ENCODE data around the gene ASXL2. TPM values are rescaled to one million over a fixed set of nuclear protein-coding genes. Genes with fewer than 3 reads are reported as not detected.

Gene ASXL2
- polyA plus RNA-seq, 3 donors: 3.6 to 13.4 (median 7.1) TPM

GRCh38 chr2:25825238-25825637, 53.0 kb downstream of the ASXL2 start:
- no peaks in the 10 kb centered on the region for H3K27me3 Mint-ChIP-seq (ENCODE audit: low read depth in 3 of 3)
- Histone ChIP-seq H3K27me3 (ENCODE audit: control insufficient read depth in 2 of 2, insufficient read depth in 2 of 2, low read length in 2 of 2) (no peaks in the 10 kb centered on the region), H2AFZ (ENCODE audit: insufficient read depth, low read depth, low read length, poor library complexity, severe bottlenecking) (no peak overlapping the region), H4K20me1 (ENCODE audit: insufficient read depth, low read length) (peaks cover 92% of the 10 kb centered on the region), H3K79me2 (ENCODE audit: insufficient read depth, low read length) (peaks cover 25% of the 10 kb centered on the region), H3K9me3 (replicated peaks in 1 of 2; ENCODE audit: control insufficient read depth in 1 of 2, insufficient read depth in 1 of 2, low read length in 2 of 2) (no peaks in the 10 kb centered on the region), H3K36me3 (replicated peaks in 1 of 2; ENCODE audit: control insufficient read depth in 1 of 2, insufficient read depth in 2 of 2, low read length in 2 of 2) (no peaks in the 10 kb centered on the region), H3K4me1 (ENCODE audit: control insufficient read depth in 1 of 2, insufficient read depth in 2 of 2, low read length in 2 of 2) (peaks cover 6 to 11% of the 10 kb centered on the region in 2 donors), H3K4me3 (replicated peaks in 1 of 3; ENCODE audit: low read depth in 2 of 3, low read length in 3 of 3) (no peak overlapping the region), H3K9ac (ENCODE audit: insufficient read depth, low read length, poor library complexity, severe bottlenecking) (no peak overlapping the region), H3K27ac (ENCODE audit: low read depth in 1 of 2, low read length in 2 of 2) (no peak overlapping the region), H3K4me2 (replicated peaks; ENCODE audit: extremely low read depth, low read length, poor library complexity, severe bottlenecking) (no peak overlapping the region)
- peaks cover 28% of the 10 kb centered on the region for H3K4me1 Mint-ChIP-seq
- no peak for TF ChIP-seq CTCF (IDR thresholded peaks at IDR 0.05)
- 67% methylated on average over 1 of the region's 2 CpGs for WGBS (ENCODE audit: insufficient coverage)
- peaks cover 12 to 36% of the 10 kb centered on the region in 2 donors for H3K36me3 Mint-ChIP-seq
- intact Hi-C loops (cut with micrococcal nuclease): no loop called here
- no peak for DNase-seq
- H3K27ac Mint-ChIP-seq: no peak overlapping the region
- no peaks in the 10 kb centered on the region for H3K9me3 Mint-ChIP-seq
- no peak overlapping the region for H3K4me3 Mint-ChIP-seq

GRCh38 chr2:25824718-25825117, 53.6 kb downstream of the ASXL2 start:
- Mint-ChIP-seq H3K4me3 (no peak overlapping the region), H3K9me3 (no peaks in the 10 kb centered on the region), H3K36me3 (peaks cover 11 to 32% of the 10 kb centered on the region in 2 donors), H3K4me1 (peaks cover 28% of the 10 kb centered on the region), H3K27ac (no peak overlapping the region), H3K27me3 (ENCODE audit: low read depth in 3 of 3) (no peaks in the 10 kb centered on the region)
- Histone ChIP-seq H4K20me1 (ENCODE audit: insufficient read depth, low read length) (peaks cover 92% of the 10 kb centered on the region), H3K9me3 (replicated peaks in 1 of 2; ENCODE audit: control insufficient read depth in 1 of 2, insufficient read depth in 1 of 2, low read length in 2 of 2) (no peaks in the 10 kb centered on the region), H3K9ac (ENCODE audit: insufficient read depth, low read length, poor library complexity, severe bottlenecking) (no peak overlapping the region), H3K27ac (ENCODE audit: low read depth in 1 of 2, low read length in 2 of 2) (no peak overlapping the region), H3K27me3 (ENCODE audit: control insufficient read depth in 2 of 2, insufficient read depth in 2 of 2, low read length in 2 of 2) (no peaks in the 10 kb centered on the region), H3K36me3 (replicated peaks in 1 of 2; ENCODE audit: control insufficient read depth in 1 of 2, insufficient read depth in 2 of 2, low read length in 2 of 2) (no peaks in the 10 kb centered on the region), H3K4me1 (ENCODE audit: control insufficient read depth in 1 of 2, insufficient read depth in 2 of 2, low read length in 2 of 2) (peaks cover 6 to 11% of the 10 kb centered on the region in 2 donors), H3K4me3 (replicated peaks in 1 of 3; ENCODE audit: low read depth in 2 of 3, low read length in 3 of 3) (no peak overlapping the region), H2AFZ (ENCODE audit: insufficient read depth, low read depth, low read length, poor library complexity, severe bottlenecking) (no peak overlapping the region), H3K79me2 (ENCODE audit: insufficient read depth, low read length) (peaks cover 24% of the 10 kb centered on the region), H3K4me2 (replicated peaks; ENCODE audit: extremely low read depth, low read length, poor library complexity, severe bottlenecking) (no peak overlapping the region)
- no peak for DNase-seq
- TF ChIP-seq CTCF (IDR thresholded peaks at IDR 0.05): no peak
- no CpG with 5 or more reads among the region's 1 CpG for WGBS (ENCODE audit: insufficient coverage)
- intact Hi-C loops (cut with micrococcal nuclease): no loop called here
